HepG2 (cell line): ENCODE data around the gene MEF2B. TPM values are rescaled to one million over a fixed set of nuclear protein-coding genes. Genes with fewer than 3 reads are reported as not detected.

Source experiments
- AKAP8 ChIP-seq: sonication (generic); formaldehyde crosslinking; IDR thresholded peaks from 2 replicates; pipeline ENCODE4 v1.5.1; 2020; ENCODE audit warnings: mild to moderate bottlenecking, missing genetic modification reagents
- ARID2 ChIP-seq: sonication (generic); formaldehyde crosslinking; IDR thresholded peaks from 2 replicates; pipeline ENCODE4 v1.8.1; 2022; ENCODE audit warnings: mild to moderate bottlenecking, missing genetic modification reagents, borderline replicate concordance
- CBX5 ChIP-seq: sonication (generic); formaldehyde crosslinking; IDR thresholded peaks from 2 replicates; pipeline ENCODE4 v1.4.0; 2020; ENCODE audit warnings: missing genetic modification reagents, borderline replicate concordance
- EEA1 ChIP-seq: sonication (generic); formaldehyde crosslinking; IDR thresholded peaks from 2 replicates; pipeline ENCODE4 v1.5.1; 2020; ENCODE audit warnings: mild to moderate bottlenecking, missing genetic modification reagents, borderline replicate concordance
- GABPB1 ChIP-seq: IDR thresholded peaks from 2 replicates; pipeline ENCODE4 v1.6.1; 2016; ENCODE audit warnings: mild to moderate bottlenecking, missing genetic modification reagents, moderate library complexity, missing compliant biosample characterization
- HMGXB4 ChIP-seq, 2 experiments: sonication (generic) in 1 of 2; formaldehyde crosslinking in 1 of 2; IDR thresholded peaks; 2 replicates each; pipeline versions ENCODE4 v1.4.0 to v1.6.1; 2018 to 2020; ENCODE audit warnings: missing genetic modification reagents in 2 of 2, borderline replicate concordance in 1 of 2, low read depth in 1 of 2, mild to moderate bottlenecking in 1 of 2, missing biosample characterization in 1 of 2
- JUNB ChIP-seq: sonication (generic); formaldehyde crosslinking; IDR thresholded peaks from 2 replicates; pipeline ENCODE4 v1.8.0; 2022; ENCODE audit warnings: missing genetic modification reagents, mild to moderate bottlenecking, borderline replicate concordance
- KDM5A ChIP-seq: fragments of 200-600 bp; sonication (generic); IDR thresholded peaks from 2 replicates; pipeline ENCODE4 v1.7.0; 2018; ENCODE audit warnings: antibody characterized with exemption, mild to moderate bottlenecking, low read length, borderline replicate concordance
- KLF16 ChIP-seq, 2 experiments: sonication (generic) in 1 of 2; formaldehyde crosslinking in 1 of 2; IDR thresholded peaks; 2 replicates each; pipeline versions ENCODE4 v1.6.1 to v1.8.0; 2016 to 2023; ENCODE audit warnings: missing genetic modification reagents in 2 of 2, missing compliant biosample characterization in 1 of 2
- LCORL ChIP-seq, 2 experiments: fragments of 450-650 bp in 1 of 2; sonication (generic) in 1 of 2; formaldehyde crosslinking in 1 of 2; IDR thresholded peaks; 2 replicates each; pipeline versions ENCODE4 v1.5.0 to v1.6.1; 2017 to 2020; ENCODE audit warnings: antibody characterized with exemption in 1 of 2, missing genetic modification reagents in 1 of 2
- MAZ ChIP-seq, 2 experiments: sonication (generic) in 1 of 2; formaldehyde crosslinking in 1 of 2; IDR thresholded peaks; 2 replicates each; pipeline versions ENCODE4 v1.5.0 to v1.6.1; 2012 to 2020; ENCODE audit warnings: low read depth in 2 of 2, mild to moderate bottlenecking in 2 of 2, borderline replicate concordance in 1 of 2, improper control_type of control experiment in 1 of 2, low read length in 1 of 2, missing genetic modification reagents in 1 of 2, moderate library complexity in 1 of 2
- RAD21 ChIP-seq: fragments of 450-650 bp; formaldehyde crosslinking; IDR thresholded peaks from 2 replicates; pipeline ENCODE4 v1.5.0; 2020; ENCODE audit warnings: mild to moderate bottlenecking
- RELA ChIP-seq: sonication (generic); formaldehyde crosslinking; IDR thresholded peaks from 2 replicates; pipeline ENCODE4 v1.4.0; 2020; ENCODE audit warnings: missing genetic modification reagents
- REPIN1 ChIP-seq: sonication (generic); formaldehyde crosslinking; IDR thresholded peaks from 2 replicates; pipeline ENCODE4 v1.8.0; 2022; ENCODE audit warnings: missing genetic modification reagents, low read depth, mild to moderate bottlenecking, borderline replicate concordance
- SP1 ChIP-seq, 2 experiments: fragments of 450-650 bp in 1 of 2; sonication (generic) in 1 of 2; formaldehyde crosslinking in 1 of 2; IDR thresholded peaks; 2 replicates each; pipeline versions ENCODE4 v1.4.0 to v1.6.1; 2016 to 2020; ENCODE audit warnings: missing genetic modification reagents in 1 of 2
- SP5 ChIP-seq: IDR thresholded peaks from 2 replicates; pipeline ENCODE4 v1.6.1; 2016; ENCODE audit warnings: low read depth, borderline replicate concordance
- YY1 ChIP-seq: IDR thresholded peaks from 2 replicates; pipeline ENCODE4 v1.6.1; 2011; ENCODE audit warnings: low read length, low read depth, moderate library complexity, mild to moderate bottlenecking; ENCODE audit not compliant: insufficient read depth, insufficient replicate concordance
- ZMYM3 ChIP-seq: sonication (generic); formaldehyde crosslinking; IDR thresholded peaks from 2 replicates; pipeline ENCODE4 v1.5.1; 2020; ENCODE audit warnings: mild to moderate bottlenecking, missing genetic modification reagents
- ZNF225 ChIP-seq: sonication (generic); formaldehyde crosslinking; IDR thresholded peaks from 2 replicates; pipeline ENCODE4 v1.4.0; 2020; ENCODE audit warnings: mild to moderate bottlenecking, missing genetic modification reagents
- ZNF605 ChIP-seq: sonication (generic); formaldehyde crosslinking; IDR thresholded peaks from 2 replicates; pipeline ENCODE4 v1.8.0; 2022; ENCODE audit warnings: mild to moderate bottlenecking, missing genetic modification reagents
- ZNF724P ChIP-seq: sonication (generic); formaldehyde crosslinking; IDR thresholded peaks from 2 replicates; pipeline ENCODE4 v1.8.0; 2022; ENCODE audit warnings: missing genetic modification reagents, borderline replicate concordance
- ZNF740 ChIP-seq: sonication (generic); formaldehyde crosslinking; IDR thresholded peaks from 2 replicates; pipeline ENCODE4 v1.4.0; 2020; ENCODE audit warnings: missing genetic modification reagents
- ZSCAN5A ChIP-seq: sonication (generic); formaldehyde crosslinking; IDR thresholded peaks from 2 replicates; pipeline ENCODE4 v1.8.0; 2022; ENCODE audit warnings: mild to moderate bottlenecking, missing genetic modification reagents, borderline replicate concordance
- polyA plus RNA-seq, 8 experiments: library from polyadenylated mRNA; depleted of rRNA in 3 of 8; stranded (reverse) in 7 of 8; unstranded in 1 of 8; fragments of >200 nt; fragmentation: Illumina TruSeq in 4 of 8; extraction: Trizol in 4 of 8; gene quantifications; 2 replicates each; pipeline versions ENCODE4 v1.2.1 to v1.2.3, GENCODE V29; 2011 to 2016; ENCODE audit warnings: low read depth in 4 of 8, missing spikeins in 1 of 8, mixed read lengths in 1 of 8; ENCODE audit not compliant: insufficient read depth in 1 of 8
- total RNA-seq, 5 experiments: library from RNA; depleted of rRNA; stranded (reverse); fragments of >200 nt; fragmentation: Illumina TruSeq; extraction: Trizol; gene quantifications; 2 replicates each; pipeline ENCODE4 v1.2.3, GENCODE V29; 2016; ENCODE audit warnings: low read depth in 1 of 5

Gene MEF2B
- total and polyA plus RNA-seq, 2 of the 13 experiments (the other 11 are each of a cell fraction or from before 2014, with no cell fraction given): 1.2 to 1.7 TPM

- TF ChIP-seq SP1 (IDR thresholded peaks at IDR 0.05) (no peak), SP1 (CRISPR knock-in tag; IDR thresholded peaks at IDR 0.05) (peak; percentile 37; the same call in 1 of the 2 replicates), EEA1 (CRISPR knock-in tag) (no peak), MAZ (IDR thresholded peaks at IDR 0.05; ENCODE audit: borderline replicate concordance, low read depth, low read length) (peak; percentile 64; the same call in 1 of the 2 replicates), MAZ (CRISPR knock-in tag; IDR thresholded peaks at IDR 0.05; ENCODE audit: low read depth) (0 out of 2 replicates have a peak, but pooled peaks have one; percentile 40), YY1 (peak; percentile 16), RAD21 (peak; percentile 79), ZMYM3 (peak; percentile 79), AKAP8 (CRISPR knock-in tag) (peak; percentile 73; the same call in 1 of the 2 replicates), KLF16 (CRISPR knock-in tag; IDR thresholded peaks at IDR 0.05) (no peak), KDM5A (no peak), GABPB1 (CRISPR knock-in tag) (peak; percentile 31; the same call in 1 of the 2 replicates), JUNB (no peak), HMGXB4 (CRISPR knock-in tag; IDR thresholded peaks at IDR 0.05; ENCODE audit: borderline replicate concordance in 1 of 2, low read depth in 1 of 2) (peak in 1 of 2 experiments; percentile 65; a peak in 3 of 4 replicates), ZSCAN5A (0 out of 2 replicates have a peak, but pooled peaks have one; percentile 73), ZNF605 (CRISPR knock-in tag) (no peak), RELA (CRISPR knock-in tag) (0 out of 2 replicates have a peak, but pooled peaks have one; percentile 24), ZNF740 (CRISPR knock-in tag) (peak; percentile 82; the same call in 1 of the 2 replicates), ZNF724P (CRISPR knock-in tag) (no peak), LCORL (IDR thresholded peaks at IDR 0.05) (no peak), LCORL (CRISPR knock-in tag; IDR thresholded peaks at IDR 0.05) (0 out of 2 replicates have a peak, but pooled peaks have one; percentile 23), CBX5 (CRISPR knock-in tag) (peak; percentile 48; the same call in 1 of the 2 replicates), REPIN1 (CRISPR knock-in tag) (0 out of 2 replicates have a peak, but pooled peaks have one; percentile 56), ZNF225 (CRISPR knock-in tag) (no peak), ARID2 (CRISPR knock-in tag) (no peak), SP5 (CRISPR knock-in tag) (peak; percentile 30; the same call in 1 of the 2 replicates)
Measured at GRCh38 chr19:19185853-19186740, 16.0 kb upstream of the MEF2B start (continued).
